Pancreas (tissue), 10 donors: ENCODE measurements around the gene UVRAG. TPM values are rescaled to one million over a fixed set of nuclear protein-coding genes. Genes with fewer than 3 reads are reported as not detected.

Experiments
- ATAC-seq, 4 donors: fragments of 200-7000 bp; cut with Tn5 transposase; one replicate each; pipeline versions ENCODE4 v1.8.0 to v1.9.1; 2020; ENCODE audit warnings: mild to moderate bottlenecking in 4 of 4, moderate library complexity in 4 of 4
- DNase-seq, 6 donors: peaks; one replicate each; pipeline ENCODE4 v3.0.0-alpha.2; 2020
- FAIRE-seq: peaks from 2 replicates; lab custom pipeline; 2012; peaks lifted over from hg19 to GRCh38; lab: Jason Lieb, UNC
- H3K27ac ChIP-seq, 4 donors: fragments of 200-600 bp; sonication (generic); 1 replicate in 3 of 4; 2 replicates in 1 of 4; pipeline versions ENCODE4 v1.5.0 to v1.8.0; 2020
- H3K27me3 ChIP-seq, 4 donors: fragments of 200-600 bp; one replicate each; pipeline ENCODE4 v1.8.0; 2021
- H3K36me3 ChIP-seq, 3 donors: fragments of 200-600 bp; sonication (generic) in 1 of 3; one replicate each; pipeline versions ENCODE4 v1.5.0 to v1.8.0; 2020 to 2021
- H3K4me1 ChIP-seq, 3 donors: fragments of 200-600 bp; one replicate each; pipeline ENCODE4 v1.8.0; 2021
- H3K4me3 ChIP-seq, 4 donors: fragments of 200-600 bp; sonication (generic) in 2 of 4; one replicate each; pipeline versions ENCODE4 v1.5.0 to v1.8.0; 2020 to 2021
- H3K9me3 ChIP-seq, 4 donors: fragments of 200-600 bp; one replicate each; pipeline ENCODE4 v1.8.0; 2021
- WGBS, 2 donors: extraction: QIAGEN DNeasy Blood & Tissue Kit; methylation state at CpG; one replicate each; pipeline ENCODE4 v1.1.7; 2013; 5-methylcytosine and 5-hydroxymethylcytosine counted together
- intact Hi-C, 3 donors: fragments of 100-400 bp; cut with DNase I; formaldehyde crosslinking; loops; one replicate each; pipeline versions ENCODE4 v1.11.1 to v1.14.2; 2022
- polyA plus RNA-seq, 2 donors: library from polyadenylated mRNA; stranded (reverse); fragments of 200-250 nt; gene quantifications; one replicate each; pipeline ENCODE4 v1.2.3, GENCODE V29; 2013
- total RNA-seq, 6 donors: library from RNA; stranded (reverse); fragmentation: NEBNext Ultra II Directional in 4 of 6; extraction: Animal tissue kit (Norgen Biotek cat#: 25700) in 4 of 6; gene quantifications; one replicate each; pipeline versions ENCODE4 v1.2.1 to v1.2.4, GENCODE V29; 2021 to 2023
- TF ChIP-seq, protein P1 (sequence below), 4 donors: fragments of 200-600 bp; sonication (generic) in 3 of 4; IDR thresholded peaks; one replicate each; pipeline versions ENCODE4 v1.5.0 to v1.8.0; 2021; ENCODE audit warnings: antibody characterized with exemption in 4 of 4
- donor health status: healthy with polysubstance abuse.
- donor health status: DM: no; HTN: no; CAD: no; lungs with moderate emphysema.
- donor health status: DM: no; HTN: no; CAD: no.
- donor health status: control.
- donor health status: control.
- donor health status: Bipolar disorder and iron deficiency.
- donor health status: DM: yes; HTN: yes; CAD: no.
- donor health status: DM: no; HTN: no; CAD: no.
- donor health status: DM: no; HTN: no; CAD: no.
- donor health status: DM: yes; HTN: yes; CAD: no.

Gene UVRAG
- total and polyA plus RNA-seq, 8 donors = 3.3 to 17.2 (median 7.6) TPM

DNA sequence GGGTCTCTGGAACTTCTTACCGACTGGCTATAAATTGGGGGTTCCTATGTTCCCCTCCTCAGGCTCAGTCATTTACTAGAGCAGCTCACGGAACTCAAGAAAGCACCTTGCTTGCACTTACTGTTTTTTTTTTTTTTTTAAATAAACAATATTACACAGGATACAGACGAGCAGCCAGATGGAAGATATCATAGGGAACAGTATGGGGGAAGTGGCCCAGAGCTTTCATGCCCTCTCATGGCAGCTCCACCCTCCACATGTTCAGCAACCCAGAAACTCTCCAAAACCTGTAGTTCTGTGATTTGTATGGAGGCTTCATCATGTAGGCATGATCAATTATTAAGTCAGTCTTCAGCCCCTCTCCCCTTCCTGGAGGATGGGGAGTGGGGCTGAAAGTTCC, 7.5 kb downstream of the UVRAG start:
- ATAC-seq = no peak
- Histone ChIP-seq H3K9me3 (no peaks in the 10 kb centered on the region), H3K27ac (no peak overlapping the region), H3K36me3 (no peaks in the 10 kb centered on the region), H3K4me1 (peaks cover 0 to 21% (median under 1%) of the 10 kb centered on the region in 3 donors), H3K4me3 (no peak overlapping the region), H3K27me3 (no peaks in the 10 kb centered on the region)
- DNase-seq = no peak
- TF ChIP-seq, protein P1, sequence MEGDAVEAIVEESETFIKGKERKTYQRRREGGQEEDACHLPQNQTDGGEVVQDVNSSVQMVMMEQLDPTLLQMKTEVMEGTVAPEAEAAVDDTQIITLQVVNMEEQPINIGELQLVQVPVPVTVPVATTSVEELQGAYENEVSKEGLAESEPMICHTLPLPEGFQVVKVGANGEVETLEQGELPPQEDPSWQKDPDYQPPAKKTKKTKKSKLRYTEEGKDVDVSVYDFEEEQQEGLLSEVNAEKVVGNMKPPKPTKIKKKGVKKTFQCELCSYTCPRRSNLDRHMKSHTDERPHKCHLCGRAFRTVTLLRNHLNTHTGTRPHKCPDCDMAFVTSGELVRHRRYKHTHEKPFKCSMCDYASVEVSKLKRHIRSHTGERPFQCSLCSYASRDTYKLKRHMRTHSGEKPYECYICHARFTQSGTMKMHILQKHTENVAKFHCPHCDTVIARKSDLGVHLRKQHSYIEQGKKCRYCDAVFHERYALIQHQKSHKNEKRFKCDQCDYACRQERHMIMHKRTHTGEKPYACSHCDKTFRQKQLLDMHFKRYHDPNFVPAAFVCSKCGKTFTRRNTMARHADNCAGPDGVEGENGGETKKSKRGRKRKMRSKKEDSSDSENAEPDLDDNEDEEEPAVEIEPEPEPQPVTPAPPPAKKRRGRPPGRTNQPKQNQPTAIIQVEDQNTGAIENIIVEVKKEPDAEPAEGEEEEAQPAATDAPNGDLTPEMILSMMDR (IDR thresholded peaks at IDR 0.05) = no peak
- no peak for FAIRE-seq
- intact Hi-C loops = no loop called here
- WGBS, 2 donors = 64 to 74% methylated on average over 3 of the region's 3 CpGs

DNA sequence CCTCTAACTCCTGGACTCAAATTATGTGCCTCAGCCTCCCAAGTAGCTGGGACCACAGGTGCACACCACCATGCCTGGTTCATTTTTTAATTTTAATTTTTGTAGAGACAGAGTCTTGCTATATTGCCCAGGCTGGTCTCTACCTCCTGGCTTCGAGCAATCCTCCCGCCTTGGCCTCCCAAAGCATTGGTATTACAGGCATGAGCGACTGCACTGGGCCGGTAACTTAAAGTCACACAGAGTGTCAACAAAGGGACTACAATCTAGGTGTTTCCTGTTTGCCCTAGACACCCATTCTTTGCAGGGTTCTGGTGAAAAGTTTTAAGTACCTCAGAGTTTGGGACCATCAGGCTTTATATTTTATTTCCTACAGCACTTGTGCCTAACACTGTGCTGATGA, 8.4 kb downstream of the UVRAG start:
- H3K27ac ChIP-seq = no peak overlapping the region

DNA sequence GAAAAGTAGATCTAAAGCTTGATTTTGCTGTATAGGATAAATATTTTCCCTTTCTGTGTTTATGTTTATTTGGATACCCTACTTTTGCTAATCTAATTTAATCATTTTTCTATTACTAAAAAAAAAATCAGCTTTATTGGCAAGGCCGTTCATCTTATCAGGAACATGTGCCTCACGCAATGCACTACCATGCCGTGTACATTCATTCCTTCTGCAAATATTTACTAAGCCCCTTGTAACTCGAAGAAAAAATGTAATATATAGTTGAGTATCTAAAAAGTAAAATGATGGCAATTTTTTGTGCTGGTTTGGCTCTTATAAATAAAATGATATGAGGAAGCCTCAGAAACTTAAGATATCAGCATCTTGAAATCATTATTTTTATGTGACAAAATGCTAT, 8.9 kb downstream of the UVRAG start:
- FAIRE-seq (no peak), ATAC-seq (no peak), DNase-seq (no peak)
- Histone ChIP-seq H3K36me3 (no peaks in the 10 kb centered on the region), H3K4me1 (peaks cover 0 to 20% (median 4%) of the 10 kb centered on the region in 3 donors), H3K27ac (peak overlapping the region in 1 of 4 donors; percentile 7), H3K4me3 (no peak overlapping the region), H3K27me3 (no peaks in the 10 kb centered on the region), H3K9me3 (no peaks in the 10 kb centered on the region)
- TF ChIP-seq, protein P1 (IDR thresholded peaks at IDR 0.05) = no peak
- intact Hi-C loops = no loop called here
- WGBS, 2 donors = 8 to 15% methylated on average over 4 of the region's 4 CpGs

More for the DNA sequence above, 8.4 kb downstream of the UVRAG start:
- FAIRE-seq (no peak), ATAC-seq (peak in 2 of 4 donors; percentile 38 to 49), DNase-seq (no peak)
- Histone ChIP-seq H3K4me1 (peaks cover 0 to 20% (median 4%) of the 10 kb centered on the region in 3 donors), H3K9me3 (no peaks in the 10 kb centered on the region), H3K27me3 (no peaks in the 10 kb centered on the region), H3K4me3 (no peak overlapping the region), H3K36me3 (no peaks in the 10 kb centered on the region)
- intact Hi-C loops = no loop called here
- 60 to 76% methylated on average over 4 of the region's 4 CpGs for WGBS, 2 donors
- TF ChIP-seq, protein P1 (IDR thresholded peaks at IDR 0.05) = no peak

DNA sequence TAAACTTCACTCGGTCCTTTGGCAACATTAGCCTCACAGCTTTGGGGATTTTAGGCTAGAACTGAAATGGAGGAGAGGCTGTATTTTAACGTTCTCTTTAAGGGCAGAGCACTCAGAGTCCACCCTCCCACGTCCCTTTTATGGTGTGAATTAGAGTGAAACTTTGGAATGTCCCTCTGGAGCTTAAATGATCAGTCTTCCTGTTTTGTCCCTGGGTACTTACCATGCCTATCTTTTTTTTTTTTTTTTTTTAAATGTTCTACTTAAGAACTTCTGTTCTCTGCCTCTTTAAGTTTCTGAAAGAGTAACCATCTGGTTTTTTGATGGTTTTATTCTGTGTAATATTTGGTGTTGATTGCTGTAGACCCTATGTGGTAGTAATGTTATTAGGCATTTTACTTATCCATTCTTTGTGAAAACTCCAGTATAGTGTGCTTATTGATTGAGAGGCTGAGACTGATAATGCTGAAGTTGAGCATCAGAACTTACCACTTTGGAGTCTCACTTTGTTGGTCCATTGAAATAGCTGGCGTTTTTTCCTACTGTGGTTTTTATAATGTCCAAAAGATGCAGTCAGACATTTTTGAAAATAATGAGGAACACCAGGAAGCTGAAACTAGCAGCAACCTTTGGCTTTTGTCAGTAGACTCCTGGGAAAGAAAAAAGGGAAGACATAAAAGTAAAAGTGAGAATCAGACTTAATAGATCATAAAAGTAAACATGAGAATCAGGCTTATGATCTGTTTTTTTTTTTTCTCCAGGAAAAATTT, 11.6 kb downstream of the UVRAG start:
- TF ChIP-seq, protein P1 (IDR thresholded peaks at IDR 0.05) = no peak
- H3K9me3 ChIP-seq = no peaks in the 10 kb centered on the region
- intact Hi-C loops = no loop called here
- H3K27me3 ChIP-seq = no peaks in the 10 kb centered on the region
- DNase-seq = no peak
- ATAC-seq = peak in 3 of 4 donors; percentile 48 to 73 (median 63)
- peaks cover 0 to 15% (median 4%) of the 10 kb centered on the region in 3 donors for H3K4me1 ChIP-seq
- no peak for FAIRE-seq
- WGBS, 2 donors = 54 to 62% methylated on average over 4 of the region's 4 CpGs
- no peaks in the 10 kb centered on the region for H3K36me3 ChIP-seq
- H3K27ac ChIP-seq = peak overlapping the region in 2 of 4 donors; percentile 42 to 57
- H3K4me3 ChIP-seq = no peak overlapping the region

DNA sequence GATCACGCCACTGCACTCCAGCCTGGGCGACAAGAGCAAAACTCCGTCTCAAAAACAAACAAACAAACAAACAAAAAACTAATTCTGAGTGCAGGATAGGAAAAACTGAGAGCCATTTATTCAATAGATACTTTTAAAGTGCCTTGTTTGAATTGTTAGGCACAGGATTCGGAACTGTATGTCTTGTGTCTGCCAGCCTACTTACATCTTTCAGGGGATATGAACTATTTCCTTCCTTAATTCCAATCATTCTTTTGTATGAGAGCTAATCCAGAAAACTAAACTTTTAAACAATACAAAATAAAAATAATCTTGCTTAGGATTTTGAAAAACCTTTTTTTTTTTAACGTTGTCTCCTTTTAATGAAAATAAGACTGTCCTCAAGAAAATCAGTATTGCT, 12.6 kb downstream of the UVRAG start:
- Histone ChIP-seq H3K27me3 (no peaks in the 10 kb centered on the region), H3K4me3 (no peak overlapping the region), H3K4me1 (peaks cover 0 to 15% (median 4%) of the 10 kb centered on the region in 3 donors), H3K9me3 (no peaks in the 10 kb centered on the region), H3K36me3 (no peaks in the 10 kb centered on the region), H3K27ac (peak overlapping the region in 2 of 4 donors; percentile 42 to 57)
- FAIRE-seq = no peak
- intact Hi-C loops = no loop called here
- TF ChIP-seq, protein P1 (IDR thresholded peaks at IDR 0.05) = no peak
- DNase-seq = no peak
- no peak for ATAC-seq
- 77 to 81% methylated on average over 5 of the region's 5 CpGs for WGBS, 2 donors
